A673 (cell line): ENCODE results near the gene LENG1. TPM values are rescaled to one million over a fixed set of nuclear protein-coding genes. Genes with fewer than 3 reads are reported as not detected.
"Not testable (repeated sequence)": the region's sequence is repeated elsewhere in the genome, so short reads cannot be mapped to it uniquely, and the experiment has no call there.

ENCODE experiments used
- BruUV-seq: library from RNA; stranded (reverse); fragments of 400-500 nt; replicated peaks from 2 replicates; lab custom pipeline; 2021; lab: Mats Ljungman, UMichigan
- CTCF ChIA-PET: fragments of 300-600 bp; sonication (Branson Sonifier 250); formaldehyde crosslinking; loops from one replicate; lab custom pipeline; 2022; ENCODE audit warnings: antibody characterized with exemption; lab: Charles Lee
- POLR2A ChIA-PET: fragments of 300-600 bp; sonication (Branson Sonifier 250); formaldehyde crosslinking; loops from one replicate; lab custom pipeline; 2022; ENCODE audit warnings: antibody characterized with exemption; ENCODE audit not compliant: low non-redundant PET; lab: Charles Lee
- DNase-seq: peaks from one replicate; pipeline ENCODE4 v3.0.0-alpha.2; 2015; ENCODE audit warnings: low spot score
- H3K27ac ChIP-seq: fragments of 200-600 bp; sonication (generic); 2 replicates; pipeline ENCODE4 v1.5.1; 2016; ENCODE audit warnings: mixed run types, low read depth, mild to moderate bottlenecking, mixed read lengths, antibody characterized with exemption, low read length; ENCODE audit not compliant: poor library complexity, severe bottlenecking
- H3K27me3 ChIP-seq: fragments of 200-600 bp; sonication (generic); replicated peaks from 2 replicates; pipeline ENCODE4 v1.6.1; 2017; ENCODE audit warnings: mixed run types, low read depth, mild to moderate bottlenecking, mixed read lengths, antibody characterized with exemption, low read length; ENCODE audit not compliant: insufficient read depth, poor library complexity
- H3K36me3 ChIP-seq: fragments of 200-600 bp; sonication (generic); 2 replicates; pipeline ENCODE4 v1.6.1; 2016; ENCODE audit warnings: mixed run types, mild to moderate bottlenecking, mixed read lengths, antibody characterized with exemption, low read length; ENCODE audit not compliant: insufficient read depth, poor library complexity, severe bottlenecking
- H3K4me1 ChIP-seq: fragments of 200-600 bp; sonication (generic); 2 replicates; pipeline ENCODE4 v1.6.1; 2017; ENCODE audit warnings: mixed run types, mild to moderate bottlenecking, mixed read lengths, antibody characterized with exemption, low read length; ENCODE audit not compliant: insufficient read depth, poor library complexity, severe bottlenecking
- H3K4me3 ChIP-seq: fragments of 200-600 bp; sonication (generic); 2 replicates; pipeline ENCODE4 v1.5.1; 2016; ENCODE audit warnings: low read depth, mixed run types, mild to moderate bottlenecking, mixed read lengths, low read length; ENCODE audit not compliant: poor library complexity, severe bottlenecking
- H3K9me3 ChIP-seq: fragments of 200-600 bp; sonication (generic); 2 replicates; pipeline ENCODE4 v1.6.1; 2016; ENCODE audit warnings: mixed run types, low read depth, mild to moderate bottlenecking, mixed read lengths, antibody characterized with exemption, low read length; ENCODE audit not compliant: poor library complexity, severe bottlenecking
- CTCF ChIP-seq: fragments of 300-800, 200-600 bp; sonication (generic); conservative IDR thresholded peaks from 2 replicates; pipeline ENCODE4 v1.5.1; 2017; ENCODE audit warnings: low read depth, mild to moderate bottlenecking, antibody characterized with exemption, low read length, moderate library complexity, mixed read lengths
- EZH2 ChIP-seq: fragments of 200-600 bp; sonication (generic); IDR thresholded peaks from 2 replicates; pipeline ENCODE4 v1.6.1; 2017; ENCODE audit warnings: borderline replicate concordance, low read depth, mild to moderate bottlenecking, mixed read lengths, antibody characterized with exemption, low read length; ENCODE audit not compliant: poor library complexity, severe bottlenecking
- intact Hi-C: fragments of 100-400 bp; cut with micrococcal nuclease; formaldehyde crosslinking; loops from one replicate; pipeline ENCODE4 v1.10.0; 2022; ENCODE audit not compliant: unreplicated experiment
- total RNA-seq: library from RNA; stranded (reverse); gene quantifications from 2 replicates; pipeline ENCODE4 v1.2.3, GENCODE V29; 2021

The LENG1 gene
- total RNA-seq, 1 experiment from 2014 or later, result 9.7 TPM

GRCh38 chr19:54186934-54187381, 27.4 kb upstream of the LENG1 start:
- TF ChIP-seq CTCF (no peak), EZH2 (no peak)
- Histone ChIP-seq H3K4me1 (peaks cover 12% of the 10 kb centered on the region), H3K4me3 (no peak overlapping the region), H3K27me3 (no peaks in the 10 kb centered on the region), H3K27ac (no peak overlapping the region), H3K36me3 (peaks cover 3% of the 10 kb centered on the region), H3K9me3 (no peaks in the 10 kb centered on the region)
- intact Hi-C loops, result no loop called here
- ChIA-PET POLR2A (no interaction called here), CTCF (no interaction called here)
- no TSS peak for BruUV-seq
- no peak for DNase-seq

GRCh38 chr19:54186351-54186750, 26.8 kb upstream of the LENG1 start:
- no peak for TF ChIP-seq CTCF
- TF ChIP-seq EZH2, result no peak
- Histone ChIP-seq H3K9me3 (no peaks in the 10 kb centered on the region), H3K27ac (no peak overlapping the region), H3K27me3 (no peaks in the 10 kb centered on the region), H3K4me3 (no peak overlapping the region), H3K4me1 (peaks cover 9% of the 10 kb centered on the region), H3K36me3 (peaks cover 3% of the 10 kb centered on the region)
- BruUV-seq, result no TSS peak
- POLR2A ChIA-PET, result no interaction called here
- intact Hi-C loops, result no loop called here
- CTCF ChIA-PET, result no interaction called here
- DNase-seq, result no peak

GRCh38 chr19:54183431-54183830, 23.9 kb upstream of the LENG1 start:
- TF ChIP-seq CTCF (no peak), EZH2 (no peak)
- no peak for DNase-seq
- ChIA-PET CTCF (no interaction called here), POLR2A (no interaction called here)
- H3K9me3 ChIP-seq, result no peaks in the 10 kb centered on the region
- H3K27ac ChIP-seq, result no peak overlapping the region
- no TSS peak for BruUV-seq
- no peak overlapping the region for H3K4me3 ChIP-seq
- intact Hi-C loops, result no loop called here
- peaks cover 5% of the 10 kb centered on the region for H3K4me1 ChIP-seq
- H3K36me3 ChIP-seq, result peaks cover 3% of the 10 kb centered on the region
- H3K27me3 ChIP-seq, result no peaks in the 10 kb centered on the region

GRCh38 chr19:54181894-54182293, 22.4 kb upstream of the LENG1 start:
- DNase-seq, H3K9me3 ChIP-seq, H3K4me3 ChIP-seq, H3K27ac ChIP-seq, CTCF ChIA-PET, H3K36me3 ChIP-seq, intact Hi-C loops, BruUV-seq, H3K4me1 ChIP-seq, H3K27me3 ChIP-seq: not testable (repeated sequence)
- POLR2A ChIA-PET, result interaction anchor here (0.7 kb wide), 1 partner anchor 719 kb away, joined by 8 read pairs; no protein-coding TSS in a partner anchor
